ENCODE data around the gene NAT9.

NAT9 gene

DNA sequence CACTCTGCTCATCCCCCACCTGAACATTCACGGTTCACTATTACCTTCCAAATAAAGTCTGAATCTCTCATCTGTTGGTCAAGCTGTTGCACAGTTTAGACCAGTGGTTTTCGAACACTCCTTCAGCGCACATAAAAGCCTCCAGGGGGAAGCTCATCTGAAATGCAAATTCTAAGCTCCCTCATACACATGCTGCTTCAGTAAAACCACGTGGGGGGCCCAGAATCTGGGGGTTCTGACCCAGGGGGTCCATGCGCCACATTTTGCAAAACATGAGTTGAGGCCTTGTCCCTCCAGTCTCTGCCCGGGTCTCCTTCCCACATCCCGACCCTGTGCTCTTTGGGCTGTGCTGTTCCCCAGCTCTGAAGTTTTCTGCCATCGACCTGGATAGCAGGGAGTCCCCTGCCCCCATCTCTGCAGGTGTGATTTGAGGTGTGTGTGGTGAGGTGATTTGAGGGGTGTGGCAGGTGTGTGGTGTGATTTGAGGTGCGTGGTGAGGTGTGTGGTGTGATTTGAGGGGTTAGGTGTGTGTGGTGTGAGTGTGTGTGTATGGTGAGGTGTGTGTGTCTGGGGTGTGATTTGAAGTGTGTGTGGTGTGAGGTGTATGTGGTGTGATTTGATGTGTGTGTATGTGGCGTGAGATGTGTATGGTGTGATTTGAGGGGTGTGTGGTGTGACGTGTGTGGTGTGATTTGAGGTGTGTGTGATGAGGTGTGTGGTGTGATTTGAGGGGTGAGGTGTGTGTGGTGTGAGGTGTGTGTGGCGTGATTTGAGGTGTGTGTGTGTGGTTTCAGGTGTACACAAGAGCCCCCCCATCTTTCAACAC lies 43.9 kb downstream of the NAT9 start:
- DNase-seq (ENCODE audit: extremely low read depth, low read depth): no peak
- TF ChIP-seq, protein P1, sequence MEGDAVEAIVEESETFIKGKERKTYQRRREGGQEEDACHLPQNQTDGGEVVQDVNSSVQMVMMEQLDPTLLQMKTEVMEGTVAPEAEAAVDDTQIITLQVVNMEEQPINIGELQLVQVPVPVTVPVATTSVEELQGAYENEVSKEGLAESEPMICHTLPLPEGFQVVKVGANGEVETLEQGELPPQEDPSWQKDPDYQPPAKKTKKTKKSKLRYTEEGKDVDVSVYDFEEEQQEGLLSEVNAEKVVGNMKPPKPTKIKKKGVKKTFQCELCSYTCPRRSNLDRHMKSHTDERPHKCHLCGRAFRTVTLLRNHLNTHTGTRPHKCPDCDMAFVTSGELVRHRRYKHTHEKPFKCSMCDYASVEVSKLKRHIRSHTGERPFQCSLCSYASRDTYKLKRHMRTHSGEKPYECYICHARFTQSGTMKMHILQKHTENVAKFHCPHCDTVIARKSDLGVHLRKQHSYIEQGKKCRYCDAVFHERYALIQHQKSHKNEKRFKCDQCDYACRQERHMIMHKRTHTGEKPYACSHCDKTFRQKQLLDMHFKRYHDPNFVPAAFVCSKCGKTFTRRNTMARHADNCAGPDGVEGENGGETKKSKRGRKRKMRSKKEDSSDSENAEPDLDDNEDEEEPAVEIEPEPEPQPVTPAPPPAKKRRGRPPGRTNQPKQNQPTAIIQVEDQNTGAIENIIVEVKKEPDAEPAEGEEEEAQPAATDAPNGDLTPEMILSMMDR (IDR thresholded peaks at IDR 0.05; ENCODE audit: low read depth, low read length): no peak

DNA sequence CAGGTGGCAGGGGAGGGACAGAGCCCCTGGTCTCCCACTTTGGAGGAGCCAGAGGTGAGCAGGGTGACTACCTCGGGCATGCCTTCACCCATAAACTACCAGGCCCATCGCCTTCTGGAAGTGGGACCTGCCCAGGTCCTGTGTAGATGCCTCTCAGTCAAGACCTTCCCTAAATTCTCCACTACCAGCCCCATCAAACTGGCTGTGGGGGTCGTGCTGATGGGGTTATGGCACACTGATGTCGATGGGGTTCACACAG lies 44.9 kb downstream of the NAT9 start:
- TF ChIP-seq, protein P1 (IDR thresholded peaks at IDR 0.05; ENCODE audit: low read depth, low read length): no peak
- DNase-seq (ENCODE audit: extremely low read depth, low read depth): no peak

DNA sequence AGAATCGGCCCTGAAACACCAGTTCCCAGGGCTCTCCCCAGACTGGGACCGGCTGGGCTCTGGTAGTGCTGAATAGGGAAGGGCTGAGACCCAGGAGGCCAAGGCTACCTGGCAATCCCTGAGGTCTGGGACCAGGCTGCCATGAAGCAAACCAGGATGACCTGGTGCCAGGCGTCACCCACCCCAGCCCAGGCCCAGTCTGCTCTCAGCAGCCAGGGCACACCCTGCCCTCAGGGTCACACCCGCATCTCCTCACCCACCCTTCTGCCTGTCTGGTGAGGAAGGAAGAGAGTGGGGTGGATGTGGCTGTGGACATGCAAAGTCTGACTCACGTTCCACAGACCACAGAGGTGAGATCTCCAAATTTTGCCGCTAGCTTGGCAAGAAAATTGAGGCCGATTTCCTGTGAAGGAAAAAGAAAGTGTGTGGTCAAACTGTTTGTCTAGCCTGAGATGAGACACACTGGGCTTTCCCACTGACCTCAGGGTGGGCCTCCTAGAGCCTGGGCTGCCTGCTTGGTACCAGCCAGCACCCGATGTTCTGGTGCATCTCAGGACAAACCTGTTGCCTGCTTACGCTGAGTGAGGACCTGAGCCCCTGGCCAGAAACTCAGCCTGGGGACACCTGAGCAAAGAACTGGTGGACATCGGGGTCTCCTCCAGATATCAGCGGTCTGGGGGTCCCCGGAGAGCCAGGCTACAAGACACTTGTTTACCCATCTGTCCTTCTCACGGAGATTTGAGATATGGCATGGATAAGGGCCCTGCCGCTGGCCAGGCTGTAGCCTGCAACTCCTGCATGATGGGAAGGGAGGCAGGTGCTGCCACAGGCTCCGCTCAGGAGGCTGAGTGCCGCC lies 45.4 kb downstream of the NAT9 start:
- TF ChIP-seq, protein P1 (IDR thresholded peaks at IDR 0.05; ENCODE audit: low read depth, low read length): no peak
- DNase-seq (ENCODE audit: extremely low read depth, low read depth): no peak

DNA sequence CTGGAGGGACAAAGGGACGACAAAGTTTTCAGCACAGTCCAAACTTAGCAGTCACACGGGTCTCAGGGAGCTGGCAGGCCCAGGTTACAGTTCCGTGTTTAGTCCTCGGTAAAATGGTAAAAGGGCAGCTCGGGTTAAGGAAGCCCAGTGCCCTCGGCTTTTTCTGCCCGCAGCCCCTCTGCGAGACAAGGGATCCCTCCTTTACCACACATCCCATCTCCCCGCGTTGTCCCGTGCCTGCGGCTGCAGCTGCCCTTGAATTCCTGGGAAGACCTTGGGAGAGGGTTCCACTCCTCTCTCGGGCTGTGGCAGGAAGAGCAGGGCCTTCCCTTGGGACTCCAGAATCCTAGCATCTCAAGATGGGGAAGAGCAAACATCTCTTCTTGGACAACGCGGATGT lies 46.3 kb downstream of the NAT9 start:
- TF ChIP-seq, protein P1 (IDR thresholded peaks at IDR 0.05; ENCODE audit: low read depth, low read length): no peak
- DNase-seq (ENCODE audit: extremely low read depth, low read depth): no peak

DNA sequence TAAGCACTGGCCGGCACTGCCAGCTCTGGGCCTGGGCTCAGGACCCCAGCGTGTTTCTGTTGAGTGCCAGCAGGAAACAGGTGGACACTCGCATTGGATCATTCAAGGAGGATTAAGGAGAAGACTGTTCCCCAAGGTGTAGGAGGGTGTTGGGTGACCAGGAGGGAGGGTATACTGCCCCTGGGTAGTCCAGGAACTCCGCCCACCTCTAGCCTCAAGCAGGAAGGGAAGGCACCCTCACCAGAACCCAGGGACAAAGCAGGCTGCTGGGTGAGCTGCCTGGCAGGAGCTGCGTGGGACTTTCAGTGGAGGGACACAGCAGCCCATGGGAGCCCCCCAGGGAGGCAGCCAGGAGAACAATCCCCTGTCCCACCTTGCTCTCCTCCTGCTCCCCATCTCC lies 46.8 kb downstream of the NAT9 start:
- TF ChIP-seq, protein P1 (IDR thresholded peaks at IDR 0.05; ENCODE audit: low read depth, low read length): no peak
- no peak for DNase-seq (ENCODE audit: extremely low read depth, low read depth)

DNA sequence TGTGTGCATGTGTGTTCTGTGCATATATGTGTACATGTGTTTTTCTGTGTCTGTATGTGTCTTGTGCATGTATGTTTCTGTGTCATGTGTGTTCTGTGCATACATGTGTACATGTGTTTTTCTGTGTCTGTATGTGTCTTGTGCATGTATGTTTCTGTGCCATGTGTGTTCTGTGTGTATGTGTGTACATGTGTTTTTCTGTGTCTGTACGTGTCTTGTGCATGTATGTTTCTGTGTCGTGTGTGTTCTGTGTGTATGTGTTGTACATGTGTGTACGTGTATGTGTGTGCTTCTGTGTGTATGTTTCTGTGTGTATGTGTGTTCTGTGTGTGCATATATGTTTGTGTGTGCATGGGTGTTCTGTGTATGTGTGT lies 47.5 kb downstream of the NAT9 start:
- DNase-seq (ENCODE audit: extremely low read depth, low read depth): no peak
- TF ChIP-seq, protein P1 (IDR thresholded peaks at IDR 0.05; ENCODE audit: low read depth, low read length): no peak

DNA sequence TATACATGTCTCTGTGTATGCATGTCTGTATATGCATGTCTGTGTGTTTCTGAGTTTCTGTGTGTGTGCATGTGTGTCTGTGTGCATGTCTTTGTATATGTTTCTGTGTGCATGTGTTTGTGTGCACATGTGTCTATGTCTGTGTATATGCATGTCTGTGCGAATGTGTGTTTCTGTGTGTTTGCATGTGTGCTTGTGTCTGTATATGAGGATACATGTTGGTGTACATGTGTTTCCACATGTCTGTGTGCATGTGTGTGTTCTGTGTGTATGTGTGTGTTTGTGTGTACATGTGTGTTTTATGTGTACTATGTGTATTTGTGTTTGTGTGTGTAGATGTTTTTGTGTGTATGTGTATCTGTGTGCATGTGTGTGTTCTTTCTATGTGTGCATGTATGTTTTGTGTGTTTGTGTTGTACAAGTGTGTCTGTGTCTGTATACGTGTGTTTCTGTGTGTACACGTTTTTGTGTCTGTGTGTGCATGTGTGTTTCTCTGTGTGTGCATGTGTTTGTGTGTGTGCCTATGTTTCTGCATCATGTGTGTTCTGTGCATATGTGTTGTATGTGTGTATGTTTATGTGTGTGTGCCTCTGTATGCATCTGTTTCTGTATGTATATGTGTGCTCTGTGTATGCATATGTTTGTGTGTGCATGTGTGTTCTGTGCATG lies 48.0 kb downstream of the NAT9 start:
- TF ChIP-seq, protein P1 (IDR thresholded peaks at IDR 0.05; ENCODE audit: low read depth, low read length): no peak
- DNase-seq (ENCODE audit: extremely low read depth, low read depth): no peak
